Liver (tissue), 9 donors: ENCODE measurements around the gene HBP1. TPM values are rescaled to one million over a fixed set of nuclear protein-coding genes. Genes with fewer than 3 reads are reported as not detected.
"Not testable (repeated sequence)": the region's sequence is repeated elsewhere in the genome, so short reads cannot be mapped to it uniquely, and the experiment has no call there.

Experiments used
- DNase-seq: peaks from one replicate; pipeline ENCODE4 v3.0.0-alpha.2; 2017; ENCODE audit warnings: low spot score
- H3K27ac ChIP-seq, 2 donors: one replicate each; pipeline ENCODE4 v1.7.0; 2013; ENCODE audit warnings: inconsistent platforms in 2 of 2, low read length in 2 of 2, control low read depth in 1 of 2, low read depth in 1 of 2, mild to moderate bottlenecking in 1 of 2
- H3K27me3 ChIP-seq, 4 donors: one replicate each; pipeline versions ENCODE4 v1.6.1 to v1.7.0; 2013; ENCODE audit warnings: low read length in 3 of 4, inconsistent platforms in 1 of 4, mild to moderate bottlenecking in 1 of 4, moderate library complexity in 1 of 4; ENCODE audit not compliant: control insufficient read depth in 4 of 4, insufficient read depth in 4 of 4
- H3K36me3 ChIP-seq, 4 donors: one replicate each; pipeline versions ENCODE4 v1.6.1 to v1.7.0; 2013; ENCODE audit warnings: low read length in 3 of 4, mild to moderate bottlenecking in 3 of 4, low read depth in 1 of 4, moderate library complexity in 1 of 4; ENCODE audit not compliant: control insufficient read depth in 4 of 4, insufficient read depth in 3 of 4
- H3K4me1 ChIP-seq, 4 donors: one replicate each; pipeline versions ENCODE4 v1.6.1 to v1.7.0; 2013; ENCODE audit warnings: low read length in 3 of 4, mild to moderate bottlenecking in 3 of 4, moderate library complexity in 1 of 4; ENCODE audit not compliant: control insufficient read depth in 4 of 4, insufficient read depth in 4 of 4
- H3K4me3 ChIP-seq, 3 donors: one replicate each; pipeline versions ENCODE4 v1.6.1 to v1.7.0; 2013; ENCODE audit warnings: low read length in 3 of 3, control low read depth in 1 of 3, low read depth in 1 of 3, mild to moderate bottlenecking in 1 of 3
- H3K9ac ChIP-seq, 2 donors: one replicate each; pipeline ENCODE4 v1.7.0; 2013; ENCODE audit warnings: low read length in 2 of 2, mild to moderate bottlenecking in 2 of 2, moderate library complexity in 2 of 2, control low read depth in 1 of 2, low read depth in 1 of 2
- H3K9me3 ChIP-seq, 4 donors: one replicate each; pipeline versions ENCODE4 v1.6.1 to v1.7.0; 2013; ENCODE audit warnings: low read length in 3 of 4; ENCODE audit not compliant: control insufficient read depth in 4 of 4
- ATF3 ChIP-seq: IDR thresholded peaks from 2 replicates; pipeline ENCODE4 v1.6.1; 2016; ENCODE audit warnings: antibody characterized with exemption
- EGR1 ChIP-seq, 2 donors: IDR thresholded peaks; 2 replicates each; pipeline ENCODE4 v1.6.1; 2016 to 2018; ENCODE audit warnings: antibody characterized with exemption in 2 of 2, low read depth in 2 of 2
- FOXA1 ChIP-seq: IDR thresholded peaks from 2 replicates; pipeline ENCODE4 v1.6.1; 2016; ENCODE audit warnings: antibody characterized with exemption
- GABPA ChIP-seq, 2 donors: IDR thresholded peaks in 1 of 2; conservative IDR thresholded peaks in 1 of 2; 2 replicates each; pipeline ENCODE4 v1.6.1; 2016; ENCODE audit warnings: antibody characterized with exemption in 2 of 2, mild to moderate bottlenecking in 1 of 2, moderate library complexity in 1 of 2
- HNF4A ChIP-seq, 2 donors: conservative IDR thresholded peaks; 2 replicates each; pipeline ENCODE4 v1.6.1; 2016; ENCODE audit warnings: antibody characterized with exemption in 2 of 2, mild to moderate bottlenecking in 2 of 2
- JUND ChIP-seq, 2 donors: IDR thresholded peaks; 2 replicates each; pipeline ENCODE4 v1.6.1; 2016; ENCODE audit warnings: antibody characterized with exemption in 2 of 2
- NR2F2 ChIP-seq: IDR thresholded peaks from 2 replicates; pipeline ENCODE4 v1.6.1; 2016; ENCODE audit warnings: antibody characterized with exemption
- RAD21 ChIP-seq, 2 donors: IDR thresholded peaks; 2 replicates each; pipeline ENCODE4 v1.6.1; 2016; ENCODE audit warnings: antibody characterized with exemption in 2 of 2, mild to moderate bottlenecking in 2 of 2
- REST ChIP-seq: IDR thresholded peaks from 2 replicates; pipeline ENCODE4 v1.6.1; 2016; ENCODE audit warnings: antibody characterized with exemption, mild to moderate bottlenecking
- SP1 ChIP-seq: IDR thresholded peaks from 2 replicates; pipeline ENCODE4 v1.6.1; 2018; ENCODE audit warnings: antibody characterized with exemption, mild to moderate bottlenecking
- TAF1 ChIP-seq: conservative IDR thresholded peaks from 2 replicates; pipeline ENCODE4 v1.6.1; 2016; ENCODE audit warnings: antibody characterized with exemption, mild to moderate bottlenecking
- ZBTB33 ChIP-seq: IDR thresholded peaks from 2 replicates; pipeline ENCODE4 v1.6.1; 2016; ENCODE audit warnings: antibody characterized with exemption
- WGBS: extraction: QIAGEN DNeasy Blood & Tissue Kit; methylation state at CpG from one replicate; pipeline ENCODE4 v1.1.7; 2013; 5-methylcytosine and 5-hydroxymethylcytosine counted together
- polyA plus RNA-seq, 2 donors: library from polyadenylated mRNA; stranded (reverse) in 1 of 2; unstranded in 1 of 2; fragments of 200-250 nt in 1 of 2; fragments of >200 nt in 1 of 2; fragmentation: Nextera tagmentation in 1 of 2; extraction: Ambion mirVana in 1 of 2; gene quantifications; one replicate each; pipeline versions ENCODE4 v1.2.1 to v1.2.3, GENCODE V29; 2013 to 2015
- total RNA-seq, 2 donors: library from RNA; depleted of rRNA; stranded (reverse); fragments of >200 nt; gene quantifications; one replicate each; pipeline ENCODE4 v1.2.3, GENCODE V29; 2014
- donor health status: healthy.
- donor health status: healthy.
- donor health status: healthy.
- donor health status: healthy.
- donor health status: healthy.

Gene HBP1
- total and polyA plus RNA-seq, 4 donors = 24.6 to 67.9 (median 48.1) TPM

- H3K27ac ChIP-seq = no peak overlapping the region
- 95% methylated on average over 2 of the region's 2 CpGs for WGBS
- TF ChIP-seq TAF1 (no peak), JUND (IDR thresholded peaks at IDR 0.05) (no peak), ZBTB33 (no peak), ATF3 (no peak), REST (no peak), EGR1 (IDR thresholded peaks at IDR 0.05; ENCODE audit: low read depth in 2 of 2) (no peak), GABPA (IDR thresholded peaks at IDR 0.05 in 1 of 2, conservative IDR thresholded peaks at IDR 0.05 in 1 of 2) (no peak), SP1 (no peak)
- H3K27me3 ChIP-seq = no peaks in the 10 kb centered on the region
- H3K4me3 ChIP-seq = no peak overlapping the region
- H3K4me1 ChIP-seq = peaks cover 0 to 7% (median 0%) of the 10 kb centered on the region in 4 donors
- no peaks in the 10 kb centered on the region for H3K36me3 ChIP-seq
- no peak for DNase-seq
- H3K9me3 ChIP-seq = no peaks in the 10 kb centered on the region
- H3K9ac ChIP-seq = no peak overlapping the region
Observed at GRCh38 chr7:107219563-107220244, 50.9 kb downstream of the HBP1 start.

GRCh38 chr7:107220356-107220755 lies 51.6 kb downstream of the HBP1 start:
- Histone ChIP-seq H3K4me1 (peaks cover 0 to 7% (median 0%) of the 10 kb centered on the region in 4 donors), H3K36me3 (no peaks in the 10 kb centered on the region), H3K9me3 (no peaks in the 10 kb centered on the region), H3K27ac (no peak overlapping the region), H3K27me3 (no peaks in the 10 kb centered on the region), H3K9ac (no peak overlapping the region), H3K4me3 (no peak overlapping the region)
- DNase-seq = no peak
- TF ChIP-seq ATF3 = no peak
- TF ChIP-seq HNF4A (conservative IDR thresholded peaks at IDR 0.05) = no peak
- no peak for TF ChIP-seq TAF1
- no peak for TF ChIP-seq NR2F2
- TF ChIP-seq GABPA (IDR thresholded peaks at IDR 0.05 in 1 of 2, conservative IDR thresholded peaks at IDR 0.05 in 1 of 2) = no peak
- TF ChIP-seq RAD21 (IDR thresholded peaks at IDR 0.05) = no peak
- no peak for TF ChIP-seq FOXA1
- WGBS = 95% methylated on average over 5 of the region's 5 CpGs

GRCh38 chr7:107220806-107221205 lies 52.0 kb downstream of the HBP1 start:
- not testable (repeated sequence) for H3K4me3 ChIP-seq, H3K9ac ChIP-seq, H3K27me3 ChIP-seq, DNase-seq, H3K27ac ChIP-seq, H3K9me3 ChIP-seq, H3K4me1 ChIP-seq, H3K36me3 ChIP-seq
- WGBS = 98% methylated on average over 6 of the region's 6 CpGs
